Uterus (tissue), 2 donors: ENCODE results near the gene ELOVL1.

Experiments
- CTCF ChIP-seq, 4 experiments: fragments of 200-600 bp in 2 of 4; fragments of 450-650 bp in 2 of 4; sonication (generic) in 2 of 4; IDR thresholded peaks; one replicate each; pipeline ENCODE4 v1.5.1; 2016 to 2019; ENCODE audit warnings: antibody characterized with exemption in 4 of 4, mild to moderate bottlenecking in 2 of 4, moderate library complexity in 1 of 4
- POLR2A ChIP-seq, 2 donors: fragments of 450-650 bp; IDR thresholded peaks; one replicate each; pipeline ENCODE4 v1.6.1; 2016; ENCODE audit warnings: antibody characterized with exemption in 2 of 2, mild to moderate bottlenecking in 1 of 2, moderate library complexity in 1 of 2

GRCh38 chr1:43405219-43405875 is 37.5 kb upstream of the ELOVL1 start:
- no peak for TF ChIP-seq CTCF (IDR thresholded peaks at IDR 0.05)
- TF ChIP-seq POLR2A (IDR thresholded peaks at IDR 0.05), result no peak
